H1 (cell line): Measurements from ENCODE around the gene MID1. TPM values are rescaled to one million over a fixed set of nuclear protein-coding genes. Genes with fewer than 3 reads are reported as not detected.

Source experiments
- CTCF ChIA-PET: fragments of 300-600 bp; sonication (Branson Sonifier 250); formaldehyde crosslinking; loops from one replicate; lab custom pipeline; 2021; ENCODE audit not compliant: partially characterized antibody; lab: Charles Lee
- POLR2A ChIA-PET: fragments of 300-600 bp; sonication (Branson Sonifier 250); formaldehyde crosslinking; loops from one replicate; lab custom pipeline; 2021; ENCODE audit warnings: inconsistent platforms; ENCODE audit not compliant: partially characterized antibody; lab: Charles Lee
- DNase-seq, 2 experiments: peaks; one replicate each; pipeline versions ENCODE4 v3.0.0 to v3.0.0-alpha.2; 2010 to 2022; ENCODE audit warnings: low spot score in 2 of 2, low read depth in 1 of 2, mixed read lengths in 1 of 2
- FAIRE-seq: peaks from 2 replicates; lab custom pipeline; 2011; peaks lifted over from hg19 to GRCh38; lab: Jason Lieb, UNC
- H2AFZ ChIP-seq: 2 replicates; pipeline ENCODE4 v1.8.1; 2012; ENCODE audit warnings: low read length, inconsistent platforms
- H2AK5ac ChIP-seq: 2 replicates; pipeline ENCODE4 v1.6.1; 2013; ENCODE audit warnings: low read depth, low read length
- H2BK120ac ChIP-seq: replicated peaks from 2 replicates; pipeline ENCODE3; 2013; ENCODE audit warnings: low read depth, low read length, inconsistent platforms
- H2BK12ac ChIP-seq: 2 replicates; pipeline ENCODE4 v1.6.1; 2013; ENCODE audit warnings: low read depth, low read length
- H2BK15ac ChIP-seq: 2 replicates; pipeline ENCODE4 v1.6.1; 2013; ENCODE audit warnings: low read length
- H2BK20ac ChIP-seq: 2 replicates; pipeline ENCODE4 v1.6.1; 2013; ENCODE audit warnings: low read length
- H2BK5ac ChIP-seq: 2 replicates; pipeline ENCODE4 v1.6.1; 2013; ENCODE audit warnings: low read depth, low read length
- H3K14ac ChIP-seq: 2 replicates; pipeline ENCODE4 v1.6.1; 2013; ENCODE audit warnings: inconsistent platforms; ENCODE audit not compliant: insufficient read length
- H3K18ac ChIP-seq: 2 replicates; pipeline ENCODE4 v1.6.1; 2013; ENCODE audit warnings: low read length; ENCODE audit errors: extremely low read depth
- H3K23ac ChIP-seq: 2 replicates; pipeline ENCODE4 v1.6.1; 2013; ENCODE audit warnings: inconsistent platforms; ENCODE audit not compliant: insufficient read length
- H3K23me2 ChIP-seq: 2 replicates; pipeline ENCODE4 v1.6.1; 2013; ENCODE audit warnings: low read depth, low read length
- H3K27ac ChIP-seq: 2 replicates; pipeline ENCODE4 v1.6.1; 2011; ENCODE audit warnings: low read depth, low read length, inconsistent platforms
- H3K27me3 ChIP-seq, 4 experiments: replicated peaks in 1 of 4; 1 replicate in 1 of 4; 2 replicates in 3 of 4; pipeline versions ENCODE4 v1.6.1 to v1.8.1; 2011 to 2013; ENCODE audit warnings: low read length in 3 of 4, mild to moderate bottlenecking in 3 of 4, inconsistent platforms in 2 of 4, mixed read lengths in 2 of 4, moderate library complexity in 1 of 4; ENCODE audit not compliant: control insufficient read depth in 3 of 4, insufficient read depth in 3 of 4; ENCODE audit errors: extremely low read depth in 1 of 4
- H3K36me3 ChIP-seq, 4 experiments: 2 replicates each; pipeline versions ENCODE4 v1.6.1 to v1.8.1; 2011 to 2013; ENCODE audit warnings: mild to moderate bottlenecking in 4 of 4, low read length in 3 of 4, moderate library complexity in 2 of 4, control low read depth in 1 of 4, inconsistent platforms in 1 of 4; ENCODE audit not compliant: insufficient read depth in 4 of 4, control insufficient read depth in 2 of 4
- H3K4ac ChIP-seq: replicated peaks from 2 replicates; pipeline ENCODE3; 2013; ENCODE audit warnings: low read length, low read depth, mixed read lengths, inconsistent platforms; ENCODE audit not compliant: insufficient read length
- H3K4me1 ChIP-seq, 4 experiments: replicated peaks in 1 of 4; 1 replicate in 1 of 4; 2 replicates in 3 of 4; pipeline versions ENCODE4 v1.6.1 to v1.8.1; 2011 to 2013; ENCODE audit warnings: low read length in 3 of 4, inconsistent platforms in 2 of 4, mixed read lengths in 1 of 4; ENCODE audit not compliant: insufficient read depth in 4 of 4, control insufficient read depth in 3 of 4
- H3K4me2 ChIP-seq, 2 experiments: 2 replicates each; pipeline versions ENCODE4 v1.6.1 to v1.8.1; 2011 to 2013; ENCODE audit warnings: low read depth in 2 of 2, low read length in 2 of 2, control low read depth in 1 of 2, inconsistent platforms in 1 of 2, mild to moderate bottlenecking in 1 of 2; ENCODE audit not compliant: insufficient read depth in 1 of 2
- H3K4me3 ChIP-seq, 4 experiments: fragments of 200-600, 300-600 bp in 1 of 4; sonication (generic), shearing (Covaris generic), sonication (Bioruptor Twin) in 1 of 4; 2 replicates each; pipeline versions ENCODE4 v1.5.1 to v1.8.1; 2011 to 2016; ENCODE audit warnings: low read length in 4 of 4, low read depth in 3 of 4, control low read depth in 2 of 4, inconsistent platforms in 2 of 4, mild to moderate bottlenecking in 2 of 4, mixed read lengths in 1 of 4, moderate library complexity in 1 of 4; ENCODE audit not compliant: insufficient read depth in 2 of 4; ENCODE audit errors: extremely low read depth in 1 of 4
- H3K56ac ChIP-seq: replicated peaks from 2 replicates; pipeline ENCODE3; 2013; ENCODE audit warnings: low read depth, mild to moderate bottlenecking, mixed read lengths, low read length, inconsistent platforms; ENCODE audit not compliant: insufficient read length
- H3K79me1 ChIP-seq: 2 replicates; pipeline ENCODE4 v1.6.1; 2013; ENCODE audit warnings: low read depth, low read length, control low read depth
- H3K79me2 ChIP-seq, 2 experiments: 2 replicates each; pipeline versions ENCODE4 v1.6.1 to v1.8.1; 2012 to 2013; ENCODE audit warnings: low read length in 2 of 2, mild to moderate bottlenecking in 2 of 2, inconsistent platforms in 1 of 2; ENCODE audit not compliant: insufficient read depth in 2 of 2, control insufficient read depth in 1 of 2
- H3K9ac ChIP-seq, 4 experiments: replicated peaks in 1 of 4; 1 replicate in 1 of 4; 2 replicates in 3 of 4; pipeline versions ENCODE4 v1.6.1 to v1.8.1; 2011 to 2013; ENCODE audit warnings: low read depth in 3 of 4, low read length in 3 of 4, control low read depth in 2 of 4, mild to moderate bottlenecking in 2 of 4, moderate library complexity in 2 of 4, inconsistent platforms in 1 of 4; ENCODE audit errors: extremely low read depth in 1 of 4
- H3K9me3 ChIP-seq, 2 experiments: 2 replicates each; pipeline versions ENCODE4 v1.6.1 to v1.8.1; 2012 to 2013; ENCODE audit warnings: mild to moderate bottlenecking in 2 of 2, moderate library complexity in 2 of 2, control low read depth in 1 of 2, inconsistent platforms in 1 of 2, low read depth in 1 of 2, low read length in 1 of 2, mixed read lengths in 1 of 2; ENCODE audit not compliant: insufficient read depth in 2 of 2
- H4K20me1 ChIP-seq, 2 experiments: replicated peaks in 1 of 2; 2 replicates each; pipeline versions ENCODE3 to v1.8.1; 2011 to 2013; ENCODE audit warnings: inconsistent platforms in 2 of 2, low read length in 2 of 2, mild to moderate bottlenecking in 1 of 2; ENCODE audit not compliant: insufficient read depth in 2 of 2, control insufficient read depth in 1 of 2
- H4K5ac ChIP-seq: 2 replicates; pipeline ENCODE4 v1.6.1; 2013; ENCODE audit warnings: low read length, low read depth, mixed read lengths, inconsistent platforms; ENCODE audit not compliant: insufficient read length
- H4K8ac ChIP-seq: 2 replicates; pipeline ENCODE4 v1.8.0; 2013; ENCODE audit warnings: mild to moderate bottlenecking, moderate library complexity, low read length, inconsistent platforms; ENCODE audit not compliant: insufficient read depth; ENCODE audit errors: extremely low read depth
- H4K91ac ChIP-seq: replicated peaks from 2 replicates; pipeline ENCODE3; 2013; ENCODE audit warnings: low read length, mixed read lengths, inconsistent platforms; ENCODE audit not compliant: insufficient read length
- ASH2L ChIP-seq: fragments of 200-600, 300-600 bp; sonication (generic); IDR thresholded peaks from one replicate; pipeline ENCODE4 v1.7.1; 2017; ENCODE audit warnings: low read length
- ATF3 ChIP-seq: IDR thresholded peaks from 2 replicates; pipeline ENCODE4 v1.6.1; 2011; ENCODE audit warnings: low read depth, mild to moderate bottlenecking, low read length; ENCODE audit not compliant: insufficient read depth
- BRCA1 ChIP-seq: IDR thresholded peaks from 2 replicates; pipeline ENCODE4 v1.6.1; 2012; ENCODE audit warnings: low read depth, low read length, improper control_type of control experiment
- CBX5 ChIP-seq: fragments of 300-800, 300-1000 bp; sonication (generic); IDR thresholded peaks from 2 replicates; pipeline ENCODE4 v1.7.1; 2016; ENCODE audit warnings: antibody characterized with exemption, low read length, low read depth
- CBX8 ChIP-seq: fragments of 300-800, 300-1000 bp; sonication (generic); IDR thresholded peaks from 2 replicates; pipeline ENCODE4 v1.7.1; 2016; ENCODE audit warnings: low read depth, low read length, borderline replicate concordance
- HDAC2 ChIP-seq, 2 experiments: fragments of 300-600 bp in 1 of 2; sonication (generic) in 1 of 2; IDR thresholded peaks; 2 replicates each; pipeline ENCODE4 v1.6.1; 2011 to 2012; ENCODE audit warnings: low read depth in 2 of 2, low read length in 2 of 2, mild to moderate bottlenecking in 2 of 2, moderate library complexity in 2 of 2, borderline replicate concordance in 1 of 2, inconsistent platforms in 1 of 2
- KDM4A ChIP-seq: IDR thresholded peaks from one replicate; pipeline ENCODE4 v1.7.1; 2012; ENCODE audit warnings: low read depth, mild to moderate bottlenecking, moderate library complexity, low read length, inconsistent platforms; ENCODE audit not compliant: severe bottlenecking
- MAFK ChIP-seq: IDR thresholded peaks from 2 replicates; pipeline ENCODE4 v1.6.1; 2012; ENCODE audit warnings: low read depth, mild to moderate bottlenecking, improper control_type of control experiment, low read length
- PHF8 ChIP-seq: fragments of 200-600 bp; sonication (generic); conservative IDR thresholded peaks from 2 replicates; pipeline ENCODE4 v1.7.1; 2012; ENCODE audit warnings: low read depth, mild to moderate bottlenecking, inconsistent platforms, low read length, moderate library complexity
- RFX5 ChIP-seq: IDR thresholded peaks from 2 replicates; pipeline ENCODE4 v1.6.1; 2011; ENCODE audit warnings: low read depth, low read length, improper control_type of control experiment, borderline replicate concordance
- SAP30 ChIP-seq: fragments of 300-600 bp; sonication (generic); IDR thresholded peaks from 2 replicates; pipeline ENCODE4 v1.7.1; 2012; ENCODE audit warnings: low read length, moderate library complexity, mild to moderate bottlenecking, inconsistent platforms; ENCODE audit not compliant: insufficient read depth, insufficient replicate concordance
- SP4 ChIP-seq: IDR thresholded peaks from 2 replicates; pipeline ENCODE4 v1.6.1; 2012; ENCODE audit warnings: low read length, inconsistent platforms
- SRF ChIP-seq: IDR thresholded peaks from 2 replicates; pipeline ENCODE4 v1.6.1; 2011; ENCODE audit warnings: mild to moderate bottlenecking, low read depth, low read length, moderate library complexity
- YY1 ChIP-seq: IDR thresholded peaks from 2 replicates; pipeline ENCODE4 v1.6.1; 2011; ENCODE audit warnings: low read depth, mild to moderate bottlenecking, low read length
- WGBS, 2 experiments: shearing (Covaris generic) in 1 of 2; methylation state at CpG; one replicate each; pipeline versions ENCODE4 v1.1.6 to v1.1.7; 2013 to 2015; ENCODE audit warnings: low lambda C conversion rate in 2 of 2, mixed read lengths in 2 of 2, inconsistent platforms in 1 of 2, low coverage in 1 of 2, missing lambda C conversion rate in 1 of 2; ENCODE audit not compliant: insufficient replicate concordance in 2 of 2, insufficient coverage in 1 of 2, insufficient read length in 1 of 2; ENCODE audit errors: extremely low coverage in 1 of 2, missing lambda C conversion rate in 1 of 2; 5-methylcytosine and 5-hydroxymethylcytosine counted together
- polyA plus RNA-seq, 7 experiments: library from polyadenylated mRNA; depleted of rRNA in 3 of 7; stranded (reverse) in 5 of 7; unstranded in 2 of 7; fragments of >200 nt in 5 of 7; fragments of 200-250 nt in 2 of 7; gene quantifications; 1 replicate in 5 of 7; 2 replicates in 1 of 7; 4 replicates in 1 of 7; pipeline versions ENCODE4 v1.2.1 to v1.2.3, GENCODE V29; 2011 to 2013; ENCODE audit warnings: missing spikeins in 2 of 7, mixed read lengths in 2 of 7
- total RNA-seq: library from RNA; stranded (reverse); fragmentation: NEBNext Ultra II Directional; extraction: Animal tissue kit (Norgen Biotek cat#: 25700); gene quantifications from 2 replicates; pipeline ENCODE4 v1.2.1, GENCODE V29; 2021

Gene MID1
- total and polyA plus RNA-seq, 2 of the 8 experiments (the other 6 are each of a cell fraction or from before 2014, with no cell fraction given), result 12.9 to 54.3 TPM

DNA sequence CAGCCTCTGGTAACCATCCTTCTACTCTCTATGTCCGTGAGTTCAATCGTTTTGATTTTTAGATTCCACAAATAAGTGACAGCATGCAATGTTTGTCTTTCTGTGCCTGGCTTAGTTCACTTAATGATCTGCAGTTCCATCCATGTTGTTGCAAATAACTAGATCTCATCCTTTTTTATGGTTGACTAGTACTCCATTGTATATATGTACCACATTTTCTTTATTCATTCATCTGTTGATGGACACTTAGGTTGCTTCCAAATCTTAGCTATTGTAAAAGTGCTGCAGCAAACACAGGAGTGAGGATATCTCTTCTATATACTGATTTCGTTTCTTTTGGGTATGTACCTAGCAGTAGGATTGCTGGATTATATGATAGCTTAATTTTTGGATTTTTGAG, 140.9 kb downstream of the MID1 start:
- no peak overlapping the region for H2BK12ac ChIP-seq
- FAIRE-seq, result no peak
- H3K9ac ChIP-seq, result no peak overlapping the region
- H2BK15ac ChIP-seq, result no peak overlapping the region
- H3K56ac ChIP-seq, result no peak overlapping the region
- POLR2A ChIA-PET, result no interaction called here
- H4K5ac ChIP-seq, result no peak overlapping the region
- no peak overlapping the region for H3K27ac ChIP-seq
- H4K91ac ChIP-seq, result no peak overlapping the region
- no peak overlapping the region for H3K14ac ChIP-seq
- TF ChIP-seq KDM4A (no peak), CBX5 (no peak), CBX8 (no peak), PHF8 (no peak), ASH2L (no peak), RFX5 (no peak), YY1 (no peak), SP4 (no peak), BRCA1 (no peak), SAP30 (no peak), SRF (no peak), HDAC2 (IDR thresholded peaks at IDR 0.05; ENCODE audit: borderline replicate concordance in 1 of 2, low read depth in 2 of 2, low read length in 2 of 2) (no peak), MAFK (no peak), ATF3 (no peak)
- DNase-seq, result no peak
- no peak overlapping the region for H3K4ac ChIP-seq
- H3K79me1 ChIP-seq, result no peaks in the 10 kb centered on the region
- H3K23ac ChIP-seq, result no peak overlapping the region
- peaks cover 0 to 11% (median 2%) of the 10 kb centered on the region in 4 experiments; a peak in 3 of 8 replicates for H3K36me3 ChIP-seq
- no peaks in the 10 kb centered on the region for H4K20me1 ChIP-seq
- H3K9me3 ChIP-seq, result no peaks in the 10 kb centered on the region
- H2BK120ac ChIP-seq, result no peak overlapping the region
- H2BK20ac ChIP-seq, result no peak overlapping the region
- no peaks in the 10 kb centered on the region for H3K79me2 ChIP-seq
- no peak overlapping the region for H2AFZ ChIP-seq
- H2BK5ac ChIP-seq, result no peak overlapping the region
- no peak overlapping the region for H2AK5ac ChIP-seq
- no peaks in the 10 kb centered on the region for H3K27me3 ChIP-seq
- no peak overlapping the region for H3K4me2 ChIP-seq
- CTCF ChIA-PET, result no interaction called here
- H3K23me2 ChIP-seq, result no peaks in the 10 kb centered on the region
- no peak overlapping the region for H3K4me3 ChIP-seq
- H4K8ac ChIP-seq, result no peak overlapping the region
- H3K4me1 ChIP-seq, result no peaks in the 10 kb centered on the region
- H3K18ac ChIP-seq, result no peak overlapping the region
- WGBS, 2 experiments, result 93% methylated on average over 3 of the region's 3 CpGs; no CpG with 5 or more reads in 1 of the 2 experiments
